Transverse colon (tissue), 4 donors: ENCODE results near the gene GLRX3. TPM values are rescaled to one million over a fixed set of nuclear protein-coding genes. Genes with fewer than 3 reads are reported as not detected.

ENCODE experiments used
- DNase-seq: peaks from one replicate; pipeline ENCODE4 v3.0.0-alpha.2; 2019
- H3K27ac ChIP-seq, 4 donors: fragments of 200-600 bp; sonication (generic); 2 replicates each; pipeline ENCODE4 v1.5.1; 2016 to 2018; ENCODE audit warnings: inconsistent platforms in 4 of 4
- H3K27me3 ChIP-seq: fragments of 200-600 bp; sonication (generic); 2 replicates; pipeline ENCODE4 v1.5.1; 2017; ENCODE audit warnings: inconsistent platforms
- H3K36me3 ChIP-seq, 4 donors: fragments of 200-600 bp; sonication (generic); 2 replicates each; pipeline ENCODE4 v1.5.1; 2017 to 2019; ENCODE audit warnings: inconsistent platforms in 4 of 4
- H3K4me1 ChIP-seq, 4 donors: fragments of 200-600 bp; sonication (generic); 2 replicates each; pipeline ENCODE4 v1.5.1; 2017 to 2020; ENCODE audit warnings: inconsistent platforms in 4 of 4
- H3K4me3 ChIP-seq, 4 donors: fragments of 200-600 bp; sonication (generic); 1 replicate in 1 of 4; 2 replicates in 3 of 4; pipeline versions ENCODE4 v1.5.1 to v1.6.1; 2017 to 2019; ENCODE audit warnings: inconsistent platforms in 4 of 4
- H3K9me3 ChIP-seq, 2 donors: fragments of 200-600 bp; sonication (generic); 2 replicates each; pipeline ENCODE4 v1.5.1; 2017 to 2019; ENCODE audit warnings: inconsistent platforms in 2 of 2
- CTCF ChIP-seq, 5 experiments: fragments of 200-600 bp in 3 of 5; fragments of 450-650 bp in 2 of 5; sonication (generic) in 3 of 5; IDR thresholded peaks; 1 replicate in 2 of 5; 2 replicates in 3 of 5; pipeline ENCODE4 v1.5.1; 2016 to 2017; ENCODE audit warnings: antibody characterized with exemption in 5 of 5, inconsistent platforms in 3 of 5, mild to moderate bottlenecking in 2 of 5, moderate library complexity in 1 of 5
- EP300 ChIP-seq: sonication (generic); formaldehyde crosslinking; IDR thresholded peaks from one replicate; pipeline ENCODE4 v1.6.1; 2017; ENCODE audit warnings: antibody characterized with exemption, low read depth
- POLR2A ChIP-seq: fragments of 450-650 bp; IDR thresholded peaks from one replicate; pipeline ENCODE4 v1.6.1; 2016; ENCODE audit warnings: antibody characterized with exemption, mild to moderate bottlenecking, moderate library complexity
- POLR2AphosphoS5 ChIP-seq, 3 donors: sonication (generic); formaldehyde crosslinking; IDR thresholded peaks; one replicate each; pipeline ENCODE4 v1.6.1; 2016; ENCODE audit warnings: antibody characterized with exemption in 3 of 3
- WGBS, 2 donors: methylation state at CpG; one replicate each; pipeline ENCODE4 v1.1.5; 2018; ENCODE audit warnings: low coverage in 1 of 2; 5-methylcytosine and 5-hydroxymethylcytosine counted together
- in situ Hi-C, 4 donors: fragments of 200-750 bp; cut with MboI; loops; one replicate each; pipeline versions ENCODE4 v1.15.0 to v1.15.1; 2017; ENCODE audit warnings: low sequenced_read_pairs in 3 of 4, low pct_ligation_motif_present in 1 of 4, low pct_unique_long_range_greater_than_20kb in 1 of 4
- intact Hi-C: fragments of 100-400 bp; cut with DNase I; formaldehyde crosslinking; loops from one replicate; pipeline ENCODE4 v1.15.1; 2023; ENCODE audit warnings: low total_unique reads
- total RNA-seq, 4 donors: library from RNA; depleted of rRNA; stranded (reverse); fragments of >200 nt; gene quantifications; one replicate each; pipeline ENCODE4 v1.1.0, GENCODE V29; 2016

The GLRX3 gene
- total RNA-seq, 4 donors from 2014 or later = 32.7 to 38.2 (median 34.3) TPM

- WGBS, 2 donors = 72 to 80% methylated on average over 8 to 15 of the region's 15 CpGs
- Histone ChIP-seq H3K4me3 (no peak overlapping the region), H3K36me3 (no peaks in the 10 kb centered on the region), H3K4me1 (no peaks in the 10 kb centered on the region), H3K27ac (no peak overlapping the region), H3K27me3 (no peaks in the 10 kb centered on the region), H3K9me3 (no peaks in the 10 kb centered on the region)
- in situ Hi-C loops = loop anchor here in 1 of 4 donors (25.0 kb wide), 1 partner anchor 91 kb away; no protein-coding TSS in a partner anchor
- intact Hi-C loops = no loop called here
- no peak for DNase-seq
- no peak for TF ChIP-seq POLR2A
- TF ChIP-seq CTCF (IDR thresholded peaks at IDR 0.05) = no peak
- no peak for TF ChIP-seq POLR2AphosphoS5 (IDR thresholded peaks at IDR 0.05)
- no peak for TF ChIP-seq EP300
These were observed 85.5 kb downstream of the GLRX3 start for GRCh38 chr10:130221456-130222375.

GRCh38 chr10:130222381-130222780 is 86.2 kb downstream of the GLRX3 start:
- intact Hi-C loops (no loop called here), in situ Hi-C loops (loop anchor here in 1 of 4 donors (25.0 kb wide), 1 partner anchor 90 kb away; no protein-coding TSS in a partner anchor)
- no peaks in the 10 kb centered on the region for H3K27me3 ChIP-seq
- no peaks in the 10 kb centered on the region for H3K4me1 ChIP-seq
- no peaks in the 10 kb centered on the region for H3K36me3 ChIP-seq
- no peak overlapping the region for H3K4me3 ChIP-seq
- TF ChIP-seq CTCF (IDR thresholded peaks at IDR 0.05) (no peak), POLR2A (no peak), POLR2AphosphoS5 (IDR thresholded peaks at IDR 0.05) (no peak), EP300 (no peak)
- DNase-seq = no peak
- 81% methylated on average over 8 of the region's 8 CpGs; no CpG with 5 or more reads in 1 of the 2 donors for WGBS, 2 donors
- H3K27ac ChIP-seq = no peak overlapping the region
- H3K9me3 ChIP-seq = no peaks in the 10 kb centered on the region

- no peaks in the 10 kb centered on the region for H3K4me1 ChIP-seq
- no peak for DNase-seq
- in situ Hi-C loops = loop anchor here in 1 of 4 donors (25.0 kb wide), 1 partner anchor 88 kb away; no protein-coding TSS in a partner anchor
- no peaks in the 10 kb centered on the region for H3K36me3 ChIP-seq
- no peak overlapping the region for H3K27ac ChIP-seq
- 56 to 58% methylated on average over 3 to 4 of the region's 4 CpGs for WGBS, 2 donors
- peaks cover 0 to 10% of the 10 kb centered on the region in 2 donors for H3K9me3 ChIP-seq
- H3K27me3 ChIP-seq = no peaks in the 10 kb centered on the region
- TF ChIP-seq POLR2A (no peak), CTCF (IDR thresholded peaks at IDR 0.05) (no peak), EP300 (no peak), POLR2AphosphoS5 (IDR thresholded peaks at IDR 0.05) (no peak)
- intact Hi-C loops = no loop called here
- H3K4me3 ChIP-seq = no peak overlapping the region
These were observed 88.0 kb downstream of the GLRX3 start for GRCh38 chr10:130224228-130224627.

- 85% methylated on average over 3 of the region's 3 CpGs; no CpG with 5 or more reads in 1 of the 2 donors for WGBS, 2 donors
- intact Hi-C loops = no loop called here
These were observed 89.8 kb downstream of the GLRX3 start for GRCh38 chr10:130226012-130226411.

More at GRCh38 chr10:130226012-130226411, 89.8 kb downstream of the GLRX3 start:
- no peak overlapping the region for H3K27ac ChIP-seq
- no peaks in the 10 kb centered on the region for H3K4me1 ChIP-seq
- in situ Hi-C loops = no loop called here
- DNase-seq = no peak
- no peak overlapping the region for H3K4me3 ChIP-seq
- H3K9me3 ChIP-seq = peaks cover 0 to 10% of the 10 kb centered on the region in 2 donors
- H3K36me3 ChIP-seq = no peaks in the 10 kb centered on the region
- no peaks in the 10 kb centered on the region for H3K27me3 ChIP-seq
- TF ChIP-seq EP300 (no peak), POLR2A (no peak), POLR2AphosphoS5 (IDR thresholded peaks at IDR 0.05) (no peak)
